GM10847 (cell line): ENCODE results near the gene ARL4D.

Experiments used
- POLR2A ChIP-seq: IDR thresholded peaks from 2 replicates; pipeline ENCODE4 v1.6.1; 2011; ENCODE audit not compliant: insufficient read length; ENCODE audit errors: extremely low read depth

The ARL4D gene

GRCh38 chr17:43398724-43399595, at the start of gene ARL4D:
TSS of gene ARL4D (plus strand) at chr17:43398993. CDS start at chr17:43399733, 740 bp downstream.
- peak; percentile 39 for TF ChIP-seq POLR2A

GRCh38 chr17:43349142-43349541, 49.7 kb upstream of the ARL4D start:
- TF ChIP-seq POLR2A = no peak

- TF ChIP-seq POLR2A = no peak
Measured at GRCh38 chr17:43350888-43351361, 47.9 kb upstream of the ARL4D start.

GRCh38 chr17:43351691-43352090, 47.1 kb upstream of the ARL4D start:
- no peak for TF ChIP-seq POLR2A

- TF ChIP-seq POLR2A = no peak
Measured at GRCh38 chr17:43352579-43353331, 46.0 kb upstream of the ARL4D start.

- TF ChIP-seq POLR2A = no peak
Measured at GRCh38 chr17:43353393-43353792, 45.4 kb upstream of the ARL4D start.

- no peak for TF ChIP-seq POLR2A
Measured at GRCh38 chr17:43354371-43354770, 44.4 kb upstream of the ARL4D start.

GRCh38 chr17:43356450-43356849, 42.3 kb upstream of the ARL4D start:
- TF ChIP-seq POLR2A = no peak

GRCh38 chr17:43356999-43357398, 41.8 kb upstream of the ARL4D start:
- TF ChIP-seq POLR2A = no peak

- no peak for TF ChIP-seq POLR2A
Measured at GRCh38 chr17:43359469-43360110, 39.2 kb upstream of the ARL4D start.

- no peak for TF ChIP-seq POLR2A
Measured at GRCh38 chr17:43360376-43360738, 38.4 kb upstream of the ARL4D start.

- TF ChIP-seq POLR2A = peak; percentile 99
Measured at GRCh38 chr17:43360739-43361505, 37.9 kb upstream of the ARL4D start.

- TF ChIP-seq POLR2A = no peak
Measured at GRCh38 chr17:43363181-43363925, 35.4 kb upstream of the ARL4D start.

GRCh38 chr17:43363926-43364285, 34.9 kb upstream of the ARL4D start:
- no peak for TF ChIP-seq POLR2A
